Activated CD4-positive, alpha-beta T cell treated with anti-CD3 and anti-CD28 coated beads, Interleukin-2, amount 10 ng/mL, durations not matched to agents 24 days and 14 days (primary cell): ENCODE measurements around the gene SPON2. TPM values are rescaled to one million over a fixed set of nuclear protein-coding genes. Genes with fewer than 3 reads are reported as not detected.
A peak's percentile ranks its signal among the peaks of the same experiment; 100 is the strongest.

Source experiments
- DNase-seq: peaks from one replicate; pipeline ENCODE4 v3.0.0; 2022
- H3K27ac Mint-ChIP-seq: one replicate; pipeline ENCODE4 v1.8.0; 2022; ENCODE audit warnings: mild to moderate bottlenecking, mixed read lengths
- H3K27me3 Mint-ChIP-seq: one replicate; pipeline ENCODE4 v1.8.0; 2022; ENCODE audit warnings: mixed read lengths
- H3K36me3 Mint-ChIP-seq: one replicate; pipeline ENCODE4 v1.8.0; 2022; ENCODE audit warnings: low read depth, mild to moderate bottlenecking, mixed read lengths
- H3K4me1 Mint-ChIP-seq: one replicate; pipeline ENCODE4 v1.8.0; 2021; ENCODE audit warnings: mixed read lengths
- H3K4me3 Mint-ChIP-seq: one replicate; pipeline ENCODE4 v1.8.0; 2022; ENCODE audit warnings: mild to moderate bottlenecking, moderate library complexity, mixed read lengths
- H3K9me3 Mint-ChIP-seq: one replicate; pipeline ENCODE4 v1.8.0; 2021; ENCODE audit warnings: mixed read lengths
- intact Hi-C: fragments of 100-400 bp; cut with micrococcal nuclease; formaldehyde crosslinking; loops from one replicate; pipeline ENCODE4 v1.15.1; 2023
- total RNA-seq: library from RNA; stranded (reverse); gene quantifications from 2 replicates; pipeline ENCODE4 v1.2.3, GENCODE V29; 2022

Gene SPON2
- total RNA-seq, 1 donor from 2014 or later = 21.6 TPM

GRCh38 chr4:1212546-1213335 lies 40.4 kb upstream of the SPON2 start:
- no peak overlapping the region for H3K27ac Mint-ChIP-seq
- H3K4me1 Mint-ChIP-seq = peaks cover 16% of the 10 kb centered on the region
- H3K9me3 Mint-ChIP-seq = no peaks in the 10 kb centered on the region

DNA sequence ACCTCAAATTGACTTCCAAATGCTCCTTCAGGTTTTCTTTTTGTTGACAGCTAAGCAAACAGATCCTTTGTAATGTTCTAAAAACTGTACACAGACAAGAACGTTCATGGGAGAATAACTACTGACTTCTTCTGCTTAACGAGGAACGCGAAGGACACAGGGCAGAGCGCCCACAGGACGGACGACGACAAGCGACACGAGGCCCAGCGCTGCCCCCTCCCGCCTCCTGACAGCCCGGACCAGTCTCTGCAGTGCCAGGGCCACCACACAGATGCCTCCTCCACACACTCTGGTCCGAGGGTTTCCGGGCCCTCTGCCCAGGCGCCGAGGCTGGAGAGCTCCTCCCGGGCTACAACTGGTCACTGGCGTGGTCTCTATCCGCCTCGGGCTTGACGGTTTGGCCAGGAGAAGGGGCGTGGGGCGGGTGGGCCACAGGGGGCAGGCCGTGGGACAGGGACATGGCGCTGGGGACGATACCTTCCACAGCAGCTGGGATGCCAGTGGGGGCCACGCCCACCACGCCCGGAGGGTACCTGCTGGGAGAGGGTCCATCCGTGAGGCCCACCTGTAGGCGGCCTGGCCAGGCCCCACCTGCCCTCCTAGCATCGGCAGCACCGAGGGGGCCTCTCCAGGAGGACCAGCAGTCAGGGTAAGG lies 39.6 kb upstream of the SPON2 start:
- Mint-ChIP-seq H3K36me3 (peaks cover 20% of the 10 kb centered on the region), H3K4me1 (peaks cover 8% of the 10 kb centered on the region), H3K9me3 (no peaks in the 10 kb centered on the region), H3K27me3 (no peaks in the 10 kb centered on the region), H3K4me3 (no peak overlapping the region), H3K27ac (no peak overlapping the region)
- intact Hi-C loops = no loop called here
- DNase-seq = no peak

More at GRCh38 chr4:1212546-1213335, 40.4 kb upstream of the SPON2 start:
- no peak for DNase-seq
- no peak overlapping the region for H3K4me3 Mint-ChIP-seq
- peaks cover 27% of the 10 kb centered on the region for H3K36me3 Mint-ChIP-seq
- intact Hi-C loops = no loop called here
- no peaks in the 10 kb centered on the region for H3K27me3 Mint-ChIP-seq

DNA sequence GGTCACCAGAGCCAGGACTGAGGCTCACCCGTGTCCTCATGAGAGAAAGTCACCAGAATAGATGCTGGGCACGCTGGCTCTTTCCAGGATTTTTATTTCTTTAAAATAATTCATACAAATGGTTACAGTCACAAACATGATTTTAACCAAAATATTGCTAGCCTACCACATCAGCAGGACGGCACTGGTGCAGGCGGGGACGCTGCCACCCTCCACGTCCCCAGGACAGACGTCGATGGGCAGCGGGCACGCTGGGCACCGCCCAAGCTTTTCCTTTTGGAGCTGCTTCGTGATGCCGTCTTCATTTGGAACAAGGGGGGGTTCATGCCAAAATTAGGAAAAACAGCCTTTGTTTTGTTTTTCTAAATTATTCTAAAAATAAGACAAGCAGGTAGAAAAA lies 39.0 kb upstream of the SPON2 start:
- Mint-ChIP-seq H3K4me3 (no peak overlapping the region), H3K27ac (no peak overlapping the region), H3K27me3 (no peaks in the 10 kb centered on the region), H3K36me3 (peaks cover 16% of the 10 kb centered on the region), H3K9me3 (no peaks in the 10 kb centered on the region), H3K4me1 (peaks cover 4% of the 10 kb centered on the region)
- intact Hi-C loops = no loop called here
- DNase-seq = no peak

DNA sequence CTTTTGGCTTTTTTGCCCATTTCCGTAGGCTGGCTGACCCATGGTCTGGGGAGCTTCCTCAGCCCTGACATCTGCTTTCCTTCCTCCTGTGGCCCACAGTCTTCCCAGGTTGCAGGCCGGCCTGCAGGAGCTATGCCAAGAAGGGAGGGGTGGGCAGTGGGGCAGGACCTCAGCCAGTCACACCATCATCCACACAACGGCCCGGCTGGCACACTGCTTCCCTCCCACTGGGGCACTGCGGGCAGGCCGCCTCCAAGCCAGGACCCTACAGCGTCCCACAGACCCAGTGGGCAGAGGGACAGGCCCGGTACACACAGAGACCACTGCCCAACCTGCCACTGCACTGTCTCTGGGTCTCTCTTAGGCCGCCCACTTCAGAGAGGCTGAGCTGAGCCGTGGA lies 38.6 kb upstream of the SPON2 start:
- Mint-ChIP-seq H3K4me1 (peaks cover 4% of the 10 kb centered on the region), H3K27ac (no peak overlapping the region), H3K9me3 (no peaks in the 10 kb centered on the region), H3K27me3 (no peaks in the 10 kb centered on the region), H3K36me3 (peaks cover 16% of the 10 kb centered on the region), H3K4me3 (no peak overlapping the region)
- no peak for DNase-seq
- intact Hi-C loops = no loop called here

DNA sequence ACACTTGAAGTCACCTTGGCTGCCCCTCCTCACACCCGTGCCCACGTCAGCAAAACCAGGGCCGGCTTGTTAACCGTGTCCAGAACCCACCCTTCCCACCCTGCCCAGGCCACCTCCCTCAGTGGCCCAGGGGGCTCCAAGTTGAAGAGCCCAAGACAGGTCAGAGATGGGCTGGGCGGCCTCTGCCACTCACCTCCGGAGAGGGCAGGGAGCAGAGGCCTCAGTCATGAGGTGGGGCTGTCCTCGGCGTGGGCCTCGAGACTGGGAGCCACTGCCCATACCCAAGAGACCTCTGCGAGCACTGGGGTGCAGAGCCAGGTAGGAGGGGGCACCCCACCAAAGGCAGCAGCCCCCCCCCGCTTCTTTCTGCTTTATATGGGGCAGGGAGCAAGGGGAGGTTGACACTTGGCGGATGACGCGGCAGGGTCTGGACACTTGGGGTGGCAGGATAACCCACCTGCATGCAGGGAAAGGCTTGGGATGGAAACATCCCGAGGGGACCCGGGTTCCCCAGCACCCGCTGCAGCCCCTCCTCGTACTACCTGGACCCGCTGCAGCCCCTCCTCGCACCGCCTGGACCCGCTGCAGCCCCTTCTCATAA lies 38.0 kb upstream of the SPON2 start:
- Mint-ChIP-seq H3K9me3 (no peaks in the 10 kb centered on the region), H3K36me3 (peaks cover 14% of the 10 kb centered on the region), H3K4me3 (no peak overlapping the region), H3K4me1 (peaks cover 1% of the 10 kb centered on the region), H3K27ac (no peak overlapping the region), H3K27me3 (no peaks in the 10 kb centered on the region)
- no peak for DNase-seq
- intact Hi-C loops = no loop called here

DNA sequence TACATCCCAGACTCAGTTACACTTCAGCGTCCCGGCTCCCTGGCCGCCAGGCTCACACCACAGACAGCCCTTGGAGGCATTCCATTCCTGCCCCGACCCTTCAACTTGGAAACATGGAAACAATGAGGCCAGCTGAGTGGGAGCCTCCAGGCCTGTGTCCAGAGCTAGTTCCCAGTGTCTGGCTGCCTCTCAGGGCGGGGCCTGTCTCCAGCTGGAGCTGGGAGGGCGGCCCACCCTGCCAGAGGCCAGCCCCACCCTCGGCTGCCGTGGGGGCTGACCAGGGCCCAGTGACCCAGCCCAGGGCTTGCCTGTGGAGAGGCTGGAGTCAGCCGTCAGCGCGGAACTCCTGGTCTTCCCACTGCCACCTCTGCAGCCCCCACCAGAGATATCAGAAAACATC lies 37.4 kb upstream of the SPON2 start:
- Mint-ChIP-seq H3K4me1 (no peaks in the 10 kb centered on the region), H3K9me3 (no peaks in the 10 kb centered on the region), H3K27ac (no peak overlapping the region), H3K27me3 (no peaks in the 10 kb centered on the region), H3K4me3 (no peak overlapping the region), H3K36me3 (peaks cover 11% of the 10 kb centered on the region)
- intact Hi-C loops = no loop called here
- DNase-seq = no peak

GRCh38 chr4:1208970-1209704 lies 36.8 kb upstream of the SPON2 start:
- no peaks in the 10 kb centered on the region for H3K27me3 Mint-ChIP-seq
- no peaks in the 10 kb centered on the region for H3K9me3 Mint-ChIP-seq
- peaks cover 2% of the 10 kb centered on the region for H3K4me1 Mint-ChIP-seq
- H3K4me3 Mint-ChIP-seq = no peak overlapping the region
- DNase-seq = no peak
- no peak overlapping the region for H3K27ac Mint-ChIP-seq
- H3K36me3 Mint-ChIP-seq = peaks cover 15% of the 10 kb centered on the region
- intact Hi-C loops = no loop called here

GRCh38 chr4:1208266-1208961 lies 36.0 kb upstream of the SPON2 start:
- Mint-ChIP-seq H3K27ac (peak overlapping the region; percentile 75), H3K27me3 (no peaks in the 10 kb centered on the region), H3K4me3 (no peak overlapping the region), H3K4me1 (peaks cover 9% of the 10 kb centered on the region), H3K9me3 (no peaks in the 10 kb centered on the region), H3K36me3 (peaks cover 15% of the 10 kb centered on the region)
- intact Hi-C loops = no loop called here
- DNase-seq = no peak

DNA sequence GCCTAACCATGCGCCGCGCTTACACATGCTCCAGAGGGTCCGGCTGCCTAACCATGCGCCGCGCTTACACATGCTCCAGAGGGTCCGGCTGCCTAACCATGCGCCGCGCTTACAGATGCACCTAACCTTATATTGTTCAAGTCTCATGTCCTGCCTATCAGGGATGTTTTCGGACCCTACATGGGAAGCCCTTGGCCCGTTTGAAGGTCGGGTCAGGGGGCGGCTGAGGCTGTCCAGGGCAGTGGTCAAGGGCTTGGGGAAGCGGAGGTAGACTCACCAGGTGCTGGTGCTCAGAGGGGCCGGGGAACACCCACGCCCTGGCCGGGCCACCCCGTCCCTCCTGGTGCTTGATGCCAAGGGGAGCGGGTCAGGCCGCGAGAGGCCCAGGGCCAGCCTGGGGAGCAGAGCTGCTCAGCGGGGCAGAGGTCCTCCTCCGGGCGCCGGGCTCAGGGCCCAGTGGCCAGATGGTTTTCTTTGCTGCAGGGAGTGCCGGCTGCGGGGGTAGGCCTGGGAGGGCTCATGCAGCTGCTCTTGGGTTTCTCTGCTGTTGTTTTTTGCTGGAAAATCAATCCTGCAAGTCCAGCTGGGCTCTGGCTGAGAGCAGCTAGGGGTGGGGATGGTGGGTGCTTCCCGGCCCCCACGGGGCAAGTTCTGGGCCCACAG lies 35.4 kb upstream of the SPON2 start:
- intact Hi-C loops = no loop called here
- Mint-ChIP-seq H3K4me3 (no peak overlapping the region), H3K4me1 (peaks cover 14% of the 10 kb centered on the region), H3K9me3 (no peaks in the 10 kb centered on the region), H3K27me3 (no peaks in the 10 kb centered on the region), H3K27ac (no peak overlapping the region), H3K36me3 (peaks cover 15% of the 10 kb centered on the region)
- no peak for DNase-seq

- Mint-ChIP-seq H3K4me1 (peaks cover 17% of the 10 kb centered on the region), H3K27me3 (no peaks in the 10 kb centered on the region), H3K9me3 (no peaks in the 10 kb centered on the region), H3K4me3 (no peak overlapping the region), H3K36me3 (peaks cover 15% of the 10 kb centered on the region), H3K27ac (no peak overlapping the region)
- no peak for DNase-seq
- intact Hi-C loops = no loop called here
Observed at GRCh38 chr4:1207157-1207470, 34.7 kb upstream of the SPON2 start.

GRCh38 chr4:1206299-1207156 lies 34.1 kb upstream of the SPON2 start:
- H3K36me3 Mint-ChIP-seq = peaks cover 13% of the 10 kb centered on the region
- no peak overlapping the region for H3K27ac Mint-ChIP-seq
- no peak for DNase-seq
- peaks cover 22% of the 10 kb centered on the region for H3K4me1 Mint-ChIP-seq
- no peak overlapping the region for H3K4me3 Mint-ChIP-seq
- intact Hi-C loops = no loop called here
- no peaks in the 10 kb centered on the region for H3K9me3 Mint-ChIP-seq
- H3K27me3 Mint-ChIP-seq = no peaks in the 10 kb centered on the region

DNA sequence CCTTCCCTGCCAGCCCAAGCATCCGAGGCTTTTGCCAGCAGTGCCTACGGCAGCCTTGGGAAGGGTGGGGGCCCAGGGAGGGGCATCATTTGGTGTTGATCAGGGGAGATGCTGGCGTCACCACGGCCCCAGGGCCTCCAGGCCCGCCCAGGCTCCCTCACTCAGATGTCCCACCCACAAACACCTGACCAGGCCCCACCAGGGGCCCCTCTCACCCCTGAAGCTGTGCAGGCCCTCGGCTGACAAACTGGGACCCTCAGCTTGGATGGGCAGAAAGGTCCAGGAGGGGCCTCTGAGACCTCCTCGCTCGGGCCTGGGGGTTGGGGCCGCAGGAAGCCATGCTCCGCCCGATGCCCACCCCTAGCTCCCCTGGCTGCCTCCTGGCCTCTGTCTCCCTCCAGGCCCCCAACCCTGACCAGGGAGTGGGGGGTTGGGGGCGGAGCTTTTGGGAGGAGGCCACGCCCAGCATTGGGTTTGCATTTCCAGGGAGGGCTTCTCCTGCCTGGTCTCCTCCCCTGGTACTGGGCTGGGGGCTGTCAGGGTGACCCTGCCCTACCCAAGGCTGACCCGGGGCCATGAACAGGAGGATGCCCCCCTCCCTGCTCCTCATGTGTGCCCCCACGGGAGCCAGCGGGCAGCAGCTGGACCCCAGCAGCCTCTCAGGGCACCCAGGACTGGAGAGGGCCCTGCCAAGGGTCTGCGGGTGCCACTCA lies 33.4 kb upstream of the SPON2 start:
- Mint-ChIP-seq H3K27me3 (no peaks in the 10 kb centered on the region), H3K27ac (no peak overlapping the region), H3K9me3 (no peaks in the 10 kb centered on the region), H3K36me3 (peaks cover 11% of the 10 kb centered on the region), H3K4me3 (no peak overlapping the region), H3K4me1 (peaks cover 23% of the 10 kb centered on the region)
- intact Hi-C loops = no loop called here
- DNase-seq = no peak
